ENCODE measurements around the gene HOXC9. TPM values are rescaled to one million over a fixed set of nuclear protein-coding genes. Genes with fewer than 3 reads are reported as not detected.

The HOXC9 gene
- total and polyA plus RNA-seq, 5 experiments from 2014 or later = not detected

DNA sequence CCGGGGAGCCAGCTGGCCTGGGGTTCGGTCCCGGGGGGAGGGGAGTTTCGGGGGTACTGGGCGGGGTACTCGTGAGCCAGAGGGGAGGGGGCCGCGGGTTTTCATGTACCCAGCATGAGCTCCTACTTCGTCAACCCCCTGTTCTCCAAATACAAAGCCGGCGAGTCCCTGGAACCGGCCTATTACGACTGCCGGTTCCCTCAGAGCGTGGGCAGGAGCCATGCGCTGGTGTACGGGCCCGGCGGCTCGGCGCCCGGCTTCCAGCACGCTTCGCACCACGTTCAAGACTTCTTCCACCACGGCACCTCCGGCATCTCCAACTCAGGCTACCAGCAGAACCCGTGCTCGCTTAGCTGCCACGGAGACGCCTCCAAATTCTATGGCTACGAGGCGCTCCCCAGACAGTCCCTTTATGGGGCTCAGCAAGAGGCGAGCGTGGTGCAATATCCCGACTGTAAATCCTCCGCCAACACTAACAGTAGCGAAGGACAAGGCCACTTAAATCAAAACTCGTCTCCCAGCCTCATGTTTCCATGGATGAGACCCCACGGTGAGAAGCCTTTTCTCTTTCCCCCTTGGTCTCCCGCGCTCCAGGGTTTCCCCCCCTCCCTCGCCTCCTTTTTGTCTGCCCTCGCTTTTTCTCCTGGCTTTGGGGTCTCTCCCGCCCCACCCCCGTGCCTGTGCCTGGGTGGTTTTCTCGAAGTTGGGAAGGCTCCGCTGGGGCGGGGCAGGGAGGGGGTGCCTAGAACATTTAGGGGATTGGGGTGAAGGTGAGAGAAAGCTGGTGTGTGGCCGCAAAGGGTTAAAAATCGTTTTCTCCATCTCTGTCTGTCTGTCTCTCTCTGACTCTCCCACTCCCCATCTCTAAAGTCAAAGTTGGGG is 9.5 kb downstream of the HOXC9 start:
- peak overlapping the region; percentile 42 to 85 (median 79) for H3K4me3 Mint-ChIP-seq
- peak overlapping the region in 2 of 10 donors; percentile 25 to 90 for H3K27ac Mint-ChIP-seq
- DNase-seq = peak in 1 of 10 donors; percentile 62
- ATAC-seq = peak; percentile 40 to 52
- H3K9me3 Mint-ChIP-seq = no peaks in the 10 kb centered on the region
- POLR2A ChIA-PET = interaction anchor here (0.6 to 2.2 kb wide), 8 partner anchors 8 to 547 kb away, joined by 3 to 7 read pairs (median 4); partner anchors contain the start of gene SMUG1
- H3K36me3 Mint-ChIP-seq = peaks cover 0 to 7% (median 0%) of the 10 kb centered on the region in 3 donors
- peaks cover 24 to 57% (median 33%) of the 10 kb centered on the region in 4 donors for H3K4me1 Mint-ChIP-seq
- H3K27me3 Mint-ChIP-seq = peaks cover 53 to 100% (median 80%) of the 10 kb centered on the region in 5 donors

GRCh38 chr12:54010053-54010971 is 10.4 kb downstream of the HOXC9 start:
- POLR2A ChIA-PET = interaction anchor here (1.2 to 2.2 kb wide), 3 partner anchors 14 to 196 kb away, joined by 4 to 5 read pairs (median 5); no protein-coding TSS in a partner anchor
- no peaks in the 10 kb centered on the region for H3K9me3 Mint-ChIP-seq
- H3K27ac Mint-ChIP-seq = no peak overlapping the region
- peak overlapping the region in 7 of 10 donors; percentile 27 to 80 (median 43) for H3K4me3 Mint-ChIP-seq
- peaks cover 59 to 100% (median 81%) of the 10 kb centered on the region in 5 donors for H3K27me3 Mint-ChIP-seq
- peaks cover 0 to 7% (median 0%) of the 10 kb centered on the region in 3 donors for H3K36me3 Mint-ChIP-seq
- H3K4me1 Mint-ChIP-seq = peaks cover 25 to 63% (median 36%) of the 10 kb centered on the region in 4 donors
- DNase-seq = peak in 1 of 10 donors; percentile 50
- ATAC-seq = no peak

DNA sequence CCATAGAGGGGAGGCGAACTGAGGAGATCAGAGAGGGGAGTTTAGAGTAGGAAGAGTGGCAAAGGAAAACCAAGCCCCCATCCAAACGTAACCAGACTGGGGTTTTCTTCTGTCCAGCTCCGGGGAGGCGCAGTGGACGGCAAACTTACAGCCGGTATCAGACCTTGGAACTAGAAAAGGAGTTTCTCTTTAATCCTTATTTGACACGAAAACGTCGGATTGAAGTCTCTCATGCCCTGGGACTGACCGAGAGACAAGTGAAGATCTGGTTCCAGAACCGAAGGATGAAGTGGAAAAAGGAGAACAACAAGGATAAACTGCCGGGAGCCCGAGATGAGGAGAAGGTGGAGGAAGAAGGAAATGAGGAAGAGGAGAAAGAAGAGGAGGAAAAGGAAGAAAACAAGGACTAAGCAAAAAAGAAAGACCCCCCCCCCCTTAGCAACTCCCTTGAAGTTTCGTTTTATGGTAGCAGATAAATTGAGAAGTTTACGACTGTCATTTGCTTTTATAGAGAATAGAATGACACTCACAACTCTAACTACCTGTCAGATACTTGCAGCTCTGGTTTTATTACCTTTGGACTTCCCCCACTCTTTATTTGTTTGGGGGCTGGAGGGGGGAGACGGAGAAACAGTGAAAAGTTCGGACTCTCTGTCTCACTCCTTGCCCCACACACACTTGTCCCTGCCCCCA is 11.2 kb downstream of the HOXC9 start:
- peaks cover 22 to 57% (median 30%) of the 10 kb centered on the region in 4 donors for H3K4me1 Mint-ChIP-seq
- H3K9me3 Mint-ChIP-seq = no peaks in the 10 kb centered on the region
- DNase-seq (peak in 1 of 10 donors; percentile 35), ATAC-seq (no peak)
- H3K27ac Mint-ChIP-seq = no peak overlapping the region
- H3K27me3 Mint-ChIP-seq = peaks cover 56 to 94% (median 80%) of the 10 kb centered on the region in 5 donors
- POLR2A ChIA-PET = interaction anchor here (0.6 kb wide), 1 partner anchor 1944 kb away, joined by 6 read pairs; no protein-coding TSS in a partner anchor
- peaks cover 0 to 7% (median 0%) of the 10 kb centered on the region in 3 donors for H3K36me3 Mint-ChIP-seq
- peak overlapping the region in 5 of 10 donors; percentile 8 to 58 (median 19) for H3K4me3 Mint-ChIP-seq

DNA sequence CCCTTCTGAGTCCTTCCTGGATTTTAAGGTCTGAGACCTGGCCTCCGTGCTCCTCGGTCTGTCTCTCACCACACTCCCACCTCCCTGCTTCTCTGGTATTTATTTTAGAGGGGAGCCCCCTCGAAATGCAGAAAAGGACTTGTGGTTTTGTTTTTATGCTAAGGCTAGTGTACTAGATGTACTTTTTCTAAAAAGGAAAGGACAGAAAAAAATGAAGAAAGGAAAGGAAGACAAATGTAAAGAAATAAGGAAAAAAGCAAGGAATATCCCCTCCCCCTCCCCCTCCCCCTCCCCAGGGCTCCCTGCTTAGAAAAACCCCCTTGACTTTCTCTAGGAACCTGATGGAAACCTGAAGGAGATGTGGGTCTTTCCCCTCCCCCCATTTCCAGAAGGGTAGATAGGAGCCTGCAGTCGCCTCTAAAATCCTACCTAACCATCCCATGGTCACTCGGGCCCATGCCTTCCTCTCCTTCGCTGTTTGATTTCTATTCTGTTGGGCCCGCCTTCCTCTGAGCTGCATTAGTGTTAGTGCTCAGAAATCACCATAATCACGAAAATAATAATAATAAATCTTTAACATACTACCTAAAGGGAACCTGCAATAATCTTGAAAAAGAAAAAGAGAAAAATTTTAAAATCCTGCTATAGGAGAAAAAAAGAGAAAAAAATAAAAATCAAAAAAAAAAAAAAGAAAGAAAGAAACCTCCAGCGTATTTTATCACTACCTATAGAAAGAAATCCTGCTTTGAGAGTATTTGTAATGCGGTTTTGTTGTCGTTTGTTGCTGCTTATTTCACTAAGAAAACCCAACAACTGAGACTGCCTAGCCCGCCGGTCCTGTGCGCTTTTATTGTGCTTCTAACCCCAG is 11.9 kb downstream of the HOXC9 start:
- H3K27ac Mint-ChIP-seq = no peak overlapping the region

GRCh38 chr12:54012631-54013409 is 12.9 kb downstream of the HOXC9 start:
- Mint-ChIP-seq H3K27ac (no peak overlapping the region), H3K4me1 (peaks cover 20 to 61% (median 32%) of the 10 kb centered on the region in 4 donors), H3K4me3 (no peak overlapping the region), H3K9me3 (no peaks in the 10 kb centered on the region), H3K36me3 (peaks cover 0 to 7% (median 0%) of the 10 kb centered on the region in 3 donors), H3K27me3 (peaks cover 54 to 90% (median 73%) of the 10 kb centered on the region in 5 donors)
- ATAC-seq (no peak), DNase-seq (peak in 1 of 10 donors; percentile 27)
- POLR2A ChIA-PET = no interaction called here

More for the DNA sequence above, 11.9 kb downstream of the HOXC9 start:
- Mint-ChIP-seq H3K9me3 (no peaks in the 10 kb centered on the region), H3K4me3 (no peak overlapping the region), H3K27me3 (peaks cover 53 to 90% (median 75%) of the 10 kb centered on the region in 5 donors), H3K36me3 (peaks cover 0 to 7% (median 0%) of the 10 kb centered on the region in 3 donors), H3K4me1 (peaks cover 18 to 52% (median 25%) of the 10 kb centered on the region in 4 donors)
- POLR2A ChIA-PET = interaction anchor here (0.6 kb wide), 1 partner anchor 1945 kb away, joined by 6 read pairs; no protein-coding TSS in a partner anchor
- no peak for ATAC-seq
- DNase-seq = peak in 1 of 10 donors; percentile 18

- Mint-ChIP-seq H3K4me3 (peak overlapping the region in 4 of 10 donors; percentile 1 to 36 (median 8)), H3K9me3 (no peaks in the 10 kb centered on the region), H3K27ac (peak overlapping the region in 1 of 10 donors; percentile 25), H3K36me3 (peaks cover 0 to 7% (median 0%) of the 10 kb centered on the region in 3 donors), H3K4me1 (peaks cover 21 to 55% (median 33%) of the 10 kb centered on the region in 4 donors), H3K27me3 (peaks cover 47 to 84% (median 69%) of the 10 kb centered on the region in 5 donors)
- POLR2A ChIA-PET = interaction anchor here (0.6 to 1.0 kb wide), 2 partner anchors 12 to 312 kb away, joined by 3 read pairs; no protein-coding TSS in a partner anchor
- ATAC-seq (no peak), DNase-seq (peak in 1 of 10 donors; percentile 18)
These were observed 14.5 kb downstream of the HOXC9 start for GRCh38 chr12:54014377-54015017.

- ATAC-seq (no peak), DNase-seq (peak in 1 of 10 donors; percentile 45)
- peak overlapping the region in 1 of 10 donors; percentile 54 for H3K27ac Mint-ChIP-seq
- peaks cover 0 to 7% (median 0%) of the 10 kb centered on the region in 3 donors for H3K36me3 Mint-ChIP-seq
- peaks cover 21 to 54% (median 31%) of the 10 kb centered on the region in 4 donors for H3K4me1 Mint-ChIP-seq
- peaks cover 47 to 84% (median 70%) of the 10 kb centered on the region in 5 donors for H3K27me3 Mint-ChIP-seq
- peak overlapping the region in 3 of 10 donors; percentile 12 to 62 (median 36) for H3K4me3 Mint-ChIP-seq
- POLR2A ChIA-PET = interaction anchor here (0.7 to 1.0 kb wide), 2 partner anchors 12 to 176 kb away, joined by 3 to 4 read pairs; no protein-coding TSS in a partner anchor
- peaks cover 0 to 2% (median 0%) of the 10 kb centered on the region in 9 donors for H3K9me3 Mint-ChIP-seq
These were observed 15.3 kb downstream of the HOXC9 start for GRCh38 chr12:54015018-54015931.

DNA sequence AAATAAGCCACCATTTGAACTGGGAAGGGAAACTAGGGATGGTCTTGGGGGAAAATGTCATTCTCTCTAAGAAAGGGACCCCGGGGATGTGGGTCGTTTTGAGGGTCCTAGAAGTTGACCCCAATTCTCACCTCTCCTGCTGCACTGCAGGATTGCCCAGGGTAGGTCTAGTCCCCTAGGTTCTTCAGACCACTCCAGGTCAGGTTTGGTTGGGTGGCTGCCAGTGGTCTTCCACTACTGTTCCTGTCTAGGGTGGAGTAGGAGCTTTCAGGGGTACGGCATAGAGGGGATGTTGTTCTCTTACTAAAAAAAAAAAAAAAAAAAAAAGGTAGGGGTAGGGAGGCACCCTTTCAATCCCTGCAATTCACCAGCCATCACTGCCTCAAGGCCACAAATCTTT is 16.1 kb downstream of the HOXC9 start:
- H3K4me3 Mint-ChIP-seq = peak overlapping the region in 1 of 10 donors; percentile 7
- H3K27me3 Mint-ChIP-seq = peaks cover 42 to 84% (median 66%) of the 10 kb centered on the region in 5 donors
- H3K4me1 Mint-ChIP-seq = peaks cover 18 to 48% (median 29%) of the 10 kb centered on the region in 4 donors
- DNase-seq (peak in 1 of 10 donors; percentile 7), ATAC-seq (no peak)
- peaks cover 0 to 2% (median 0%) of the 10 kb centered on the region in 9 donors for H3K9me3 Mint-ChIP-seq
- H3K36me3 Mint-ChIP-seq = peaks cover 0 to 7% (median 0%) of the 10 kb centered on the region in 3 donors
- POLR2A ChIA-PET = interaction anchor here (0.7 kb wide), 1 partner anchor 176 kb away, joined by 4 read pairs; no protein-coding TSS in a partner anchor
- no peak overlapping the region for H3K27ac Mint-ChIP-seq
